NOMO-1 treated with dmso at 0.1 percent for 144 hours (cell line): ENCODE measurements around the gene CTSK.
A peak's percentile ranks its signal among the peaks of the same experiment; 100 is the strongest.
"Not testable (repeated sequence)": the region's sequence is repeated elsewhere in the genome, so short reads cannot be mapped to it uniquely, and the experiment has no call there.

ENCODE experiments used
- DNase-seq: peaks from one replicate; lab custom pipeline; 2025; ENCODE audit not compliant: unreplicated experiment; lab: John Stamatoyannopoulos, UW

The CTSK gene

GRCh38 chr1:150807249-150808023 is 624 bp downstream of the CTSK start:
- no peak for DNase-seq

- no peak for DNase-seq
Measured at GRCh38 chr1:150805899-150806298, 2.2 kb downstream of the CTSK start.

GRCh38 chr1:150804671-150805070 is 3.4 kb downstream of the CTSK start:
- no peak for DNase-seq

- DNase-seq: no peak
Measured at GRCh38 chr1:150799089-150799488, 9.0 kb downstream of the CTSK start.

- no peak for DNase-seq
Measured at GRCh38 chr1:150798525-150798924, 9.5 kb downstream of the CTSK start.

GRCh38 chr1:150796374-150796773 is 11.7 kb downstream of the CTSK start:
- DNase-seq: no peak

GRCh38 chr1:150793778-150794177 is 14.3 kb downstream of the CTSK start:
- not testable (repeated sequence) for DNase-seq

GRCh38 chr1:150793221-150793620 is 14.8 kb downstream of the CTSK start:
- DNase-seq: no peak

GRCh38 chr1:150791585-150791984 is 16.5 kb downstream of the CTSK start:
- DNase-seq: peak; percentile 38

- DNase-seq: peak; percentile 40
Measured at GRCh38 chr1:150789396-150789795, 18.7 kb downstream of the CTSK start.

- DNase-seq: no peak
Measured at GRCh38 chr1:150788946-150789345, 19.1 kb downstream of the CTSK start.

- no peak for DNase-seq
Measured at GRCh38 chr1:150787455-150787854, 20.6 kb downstream of the CTSK start.

- no peak for DNase-seq
Measured at GRCh38 chr1:150780510-150780909, 27.6 kb downstream of the CTSK start.

GRCh38 chr1:150778409-150778808 is 29.7 kb downstream of the CTSK start:
- no peak for DNase-seq

GRCh38 chr1:150777544-150777943 is 30.5 kb downstream of the CTSK start:
- no peak for DNase-seq

- DNase-seq: not testable (repeated sequence)
Measured at GRCh38 chr1:150775931-150776505, 32.0 kb downstream of the CTSK start.

- DNase-seq: no peak
Measured at GRCh38 chr1:150775276-150775675, 32.8 kb downstream of the CTSK start.

GRCh38 chr1:150772326-150772725 is 35.7 kb downstream of the CTSK start:
- DNase-seq: no peak

GRCh38 chr1:150767704-150768103 is 40.4 kb downstream of the CTSK start:
- not testable (repeated sequence) for DNase-seq

- DNase-seq: not testable (repeated sequence)
Measured at GRCh38 chr1:150765977-150766301, 42.1 kb downstream of the CTSK start.

- peak; percentile 75 for DNase-seq
Measured at GRCh38 chr1:150765296-150765976, 42.6 kb downstream of the CTSK start, which contains the start of gene CTSS. Gene CTSS (minus strand): TSS chr1:150765778. CDS start chr1:150764763, 1,015 bp downstream.

- no peak for DNase-seq
Measured at GRCh38 chr1:150764617-150765101, 43.4 kb downstream of the CTSK start.
